Activated CD4-positive, alpha-beta memory T cell treated with anti-CD3 and anti-CD28 coated beads for 36 hours (primary cell): ENCODE data around the gene FN3K. TPM values are rescaled to one million over a fixed set of nuclear protein-coding genes. Genes with fewer than 3 reads are reported as not detected.

ENCODE experiments used
- CTCF ChIA-PET: fragments of 350-600 bp; sonication (Branson Sonifier 250); formaldehyde crosslinking; loops from one replicate; lab custom pipeline; 2021; ENCODE audit warnings: antibody characterized with exemption, inconsistent platforms; lab: Charles Lee
- POLR2A ChIA-PET: fragments of 350-600 bp; sonication (Branson Sonifier 250); formaldehyde crosslinking; loops from one replicate; lab custom pipeline; 2021; ENCODE audit warnings: antibody characterized with exemption; lab: Charles Lee
- DNase-seq: peaks from one replicate; pipeline ENCODE4 v3.0.0-alpha.2; 2020
- H3K27ac Mint-ChIP-seq: one replicate; pipeline ENCODE4 v1.8.0; 2021; ENCODE audit warnings: mixed read lengths
- H3K27me3 Mint-ChIP-seq: one replicate; pipeline ENCODE4 v1.8.0; 2021; ENCODE audit warnings: mixed read lengths
- H3K36me3 Mint-ChIP-seq: one replicate; pipeline ENCODE4 v1.8.0; 2021; ENCODE audit warnings: mixed read lengths
- H3K4me1 Mint-ChIP-seq: one replicate; pipeline ENCODE4 v1.8.0; 2021; ENCODE audit warnings: low read depth, mixed read lengths
- H3K4me3 Mint-ChIP-seq: one replicate; pipeline ENCODE4 v1.8.0; 2021; ENCODE audit warnings: mild to moderate bottlenecking, mixed read lengths
- H3K9me3 Mint-ChIP-seq: one replicate; pipeline ENCODE4 v1.8.0; 2021; ENCODE audit warnings: mixed read lengths
- intact Hi-C: fragments of 100-400 bp; cut with micrococcal nuclease; formaldehyde crosslinking; loops from one replicate; pipeline ENCODE4 v1.15.1; 2023
- total RNA-seq, 2 experiments: library from RNA; stranded (reverse); gene quantifications; one replicate each; pipeline ENCODE4 v1.2.3, GENCODE V29; 2021

Gene FN3K
- total RNA-seq: 1 to 10 TPM; 1.6 to 2.3 TPM

DNA sequence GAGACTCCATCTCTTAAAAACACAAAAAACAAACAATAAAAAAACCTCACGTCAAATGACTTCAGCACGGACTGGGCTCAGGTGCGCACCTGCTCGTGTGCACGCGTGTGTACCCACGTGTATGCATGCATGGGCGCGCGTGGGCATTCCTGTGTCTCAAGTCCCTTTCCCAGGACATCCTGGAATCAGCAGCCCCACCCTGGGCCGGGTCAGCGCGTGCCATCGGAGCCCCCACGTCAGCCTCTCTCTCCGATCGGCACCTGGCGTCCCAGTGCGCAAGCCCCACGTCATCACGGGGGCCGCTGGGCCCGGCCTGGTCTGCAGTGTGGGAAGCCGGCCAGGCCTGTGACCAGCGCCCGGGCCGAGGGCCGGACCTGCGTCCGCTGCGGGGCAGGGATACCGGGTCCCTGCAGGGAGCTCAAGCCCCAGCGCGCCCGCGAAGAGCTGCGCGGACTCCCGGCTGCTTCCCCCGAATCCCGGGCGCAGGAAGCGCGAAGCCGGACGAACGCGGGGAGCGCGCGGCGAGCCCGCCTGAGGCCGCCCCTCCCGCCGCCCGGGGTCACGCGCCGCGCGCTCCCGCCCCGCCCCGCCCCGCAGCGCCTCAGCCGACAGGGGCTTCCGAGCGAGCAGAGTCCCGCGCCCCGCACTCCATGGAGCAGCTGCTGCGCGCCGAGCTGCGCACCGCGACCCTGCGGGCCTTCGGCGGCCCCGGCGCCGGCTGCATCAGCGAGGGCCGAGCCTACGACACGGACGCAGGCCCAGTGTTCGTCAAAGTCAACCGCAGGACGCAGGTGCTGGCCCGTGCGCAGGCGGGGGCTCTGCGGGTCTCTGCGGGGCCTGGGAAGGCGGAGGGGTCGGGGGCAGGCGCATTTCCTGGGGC is at the start of gene FN3K:
FN3K (plus strand) TSS at position 629 of the 880 bp plus-strand sequence; CDS start at position 651, 22 bp downstream.
- ChIA-PET POLR2A (no interaction called here), CTCF (no interaction called here)
- no peaks in the 10 kb centered on the region for H3K27me3 Mint-ChIP-seq
- DNase-seq: peak; percentile 42
- peaks cover 18% of the 10 kb centered on the region for H3K36me3 Mint-ChIP-seq
- intact Hi-C loops: no loop called here
- no peaks in the 10 kb centered on the region for H3K4me1 Mint-ChIP-seq
- H3K4me3 Mint-ChIP-seq: peak within 1 kb of the TSS; percentile 37
- no peak within 1 kb of the TSS for H3K27ac Mint-ChIP-seq
- H3K9me3 Mint-ChIP-seq: peaks cover 11% of the 10 kb centered on the region

DNA sequence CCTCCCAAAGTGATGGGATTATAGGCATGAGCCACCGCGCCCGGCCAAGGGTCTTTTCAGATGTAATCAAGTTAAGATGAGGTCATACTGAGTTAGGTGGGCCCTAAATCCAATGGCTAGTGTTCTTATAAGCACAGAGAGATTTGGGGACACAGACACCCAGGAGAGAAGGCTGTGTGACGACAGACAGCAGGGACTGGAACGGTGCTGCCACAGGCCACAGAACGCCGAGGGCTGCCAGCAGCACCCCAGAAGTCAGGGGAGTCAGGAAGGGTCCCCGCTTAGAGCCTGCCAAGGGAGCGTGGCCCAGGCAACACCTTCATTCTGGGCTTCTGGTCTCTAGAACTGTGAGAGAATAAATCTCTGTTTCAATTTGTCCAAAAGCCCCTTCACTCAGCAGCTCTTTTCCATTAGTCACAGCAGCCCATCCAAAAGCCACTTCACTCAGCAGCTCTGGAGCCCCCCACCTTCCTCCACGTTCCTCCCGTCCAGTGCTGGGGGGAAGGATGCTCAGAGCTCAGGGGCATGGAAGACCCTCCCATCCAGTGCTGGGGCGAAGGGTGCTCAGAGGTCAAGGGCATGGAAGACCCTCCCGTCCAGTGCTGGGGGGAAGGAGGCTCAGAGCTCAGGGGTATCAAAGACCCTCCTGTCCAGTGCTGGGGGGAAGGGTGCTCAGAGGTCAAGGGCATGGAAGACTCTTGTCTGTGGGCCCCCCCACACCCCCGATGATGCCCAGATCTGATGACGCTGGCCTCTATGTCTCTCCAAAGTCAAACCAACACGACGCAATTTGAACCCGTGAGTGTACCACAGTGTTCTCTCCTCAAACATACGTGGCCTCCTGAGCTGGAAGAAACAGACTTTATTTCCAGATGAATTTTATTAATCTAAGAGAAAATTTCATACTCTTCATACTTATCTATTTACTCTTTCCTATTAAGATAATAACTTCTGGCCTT is 48.8 kb upstream of the FN3K start:
- ChIA-PET POLR2A (no interaction called here), CTCF (interaction anchor here (1.0 kb wide), 1 partner anchor 11 kb away, joined by 4 read pairs; no protein-coding TSS in a partner anchor)
- no peaks in the 10 kb centered on the region for H3K27me3 Mint-ChIP-seq
- H3K4me1 Mint-ChIP-seq: peaks cover 3% of the 10 kb centered on the region
- no peak for DNase-seq
- intact Hi-C loops: no loop called here
- H3K36me3 Mint-ChIP-seq: peaks cover 6% of the 10 kb centered on the region
- no peak overlapping the region for H3K27ac Mint-ChIP-seq
- H3K9me3 Mint-ChIP-seq: peaks cover 8% of the 10 kb centered on the region
- no peak overlapping the region for H3K4me3 Mint-ChIP-seq

DNA sequence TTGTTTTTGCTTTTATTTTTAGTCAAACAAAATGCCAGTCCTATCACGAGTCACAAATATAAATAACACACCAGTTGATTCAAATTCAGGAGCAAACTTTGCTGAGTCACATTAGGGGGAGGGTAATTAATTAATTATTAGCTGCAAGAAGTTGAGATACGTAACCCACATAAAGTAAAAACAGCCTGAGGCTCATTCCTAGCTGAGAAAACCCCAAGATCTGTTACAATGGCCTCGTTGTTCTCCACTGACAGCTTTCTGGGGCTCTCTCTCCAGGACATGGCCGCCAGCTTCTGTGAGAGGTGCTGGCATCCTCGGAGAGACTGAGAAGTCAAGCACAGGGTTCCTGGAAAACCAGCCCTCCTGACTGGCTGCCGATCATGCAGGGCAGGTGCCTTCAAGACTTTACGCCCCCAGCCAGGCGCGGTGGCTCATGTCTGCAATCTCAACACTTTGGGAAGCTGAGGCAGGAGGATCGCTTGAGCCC is 48.0 kb upstream of the FN3K start:
- no peak overlapping the region for H3K4me3 Mint-ChIP-seq
- H3K4me1 Mint-ChIP-seq: peaks cover 4% of the 10 kb centered on the region
- ChIA-PET POLR2A (no interaction called here), CTCF (no interaction called here)
- intact Hi-C loops: no loop called here
- no peak overlapping the region for H3K27ac Mint-ChIP-seq
- no peak for DNase-seq
- H3K27me3 Mint-ChIP-seq: no peaks in the 10 kb centered on the region
- H3K36me3 Mint-ChIP-seq: no peaks in the 10 kb centered on the region
- H3K9me3 Mint-ChIP-seq: no peaks in the 10 kb centered on the region

DNA sequence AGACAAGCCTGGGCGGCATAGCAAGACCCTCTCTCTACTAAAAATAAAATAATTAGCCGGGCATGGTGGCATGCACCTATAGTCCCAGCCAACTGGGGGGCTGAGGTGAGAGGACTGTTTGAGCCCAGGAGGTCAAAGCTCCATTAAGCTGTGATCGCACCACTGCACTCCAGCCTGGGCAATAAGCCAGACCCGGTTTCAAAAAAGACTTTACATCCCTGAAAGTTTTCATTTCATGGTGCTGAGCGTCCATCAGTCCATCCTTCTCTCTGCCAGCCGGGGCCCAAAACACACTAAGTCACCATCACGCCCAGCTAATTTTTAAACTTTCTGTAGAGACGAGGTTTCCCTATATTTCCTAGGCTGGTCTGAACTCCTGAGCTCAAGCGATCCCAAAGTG is 47.5 kb upstream of the FN3K start:
- CTCF ChIA-PET: no interaction called here
- no peak overlapping the region for H3K4me3 Mint-ChIP-seq
- POLR2A ChIA-PET: no interaction called here
- no peak overlapping the region for H3K27ac Mint-ChIP-seq
- no peak for DNase-seq
- H3K36me3 Mint-ChIP-seq: no peaks in the 10 kb centered on the region
- H3K4me1 Mint-ChIP-seq: peaks cover 4% of the 10 kb centered on the region
- intact Hi-C loops: no loop called here
- no peaks in the 10 kb centered on the region for H3K27me3 Mint-ChIP-seq
- H3K9me3 Mint-ChIP-seq: no peaks in the 10 kb centered on the region

DNA sequence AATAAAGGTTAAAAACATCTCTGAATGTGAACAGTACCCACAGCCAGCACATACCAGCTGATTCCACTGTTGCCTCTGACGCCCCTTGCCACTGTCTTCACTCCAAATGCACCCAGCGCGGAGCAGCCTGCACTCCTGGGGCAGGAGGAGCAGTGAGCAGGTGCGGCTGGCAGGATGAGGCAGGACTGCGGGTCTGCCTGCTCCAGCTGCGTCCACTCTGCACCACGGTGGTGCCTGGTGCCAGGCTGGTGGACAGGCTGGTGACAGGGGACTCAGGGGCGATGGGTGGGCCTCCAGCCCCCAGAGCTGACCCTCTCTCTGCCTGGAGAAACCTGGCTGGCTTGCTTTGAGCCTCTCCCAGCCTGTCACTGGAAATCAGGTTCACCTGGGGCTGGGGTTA is 46.3 kb upstream of the FN3K start:
- H3K4me3 Mint-ChIP-seq: no peak overlapping the region
- peaks cover 4% of the 10 kb centered on the region for H3K4me1 Mint-ChIP-seq
- no peaks in the 10 kb centered on the region for H3K27me3 Mint-ChIP-seq
- intact Hi-C loops: no loop called here
- POLR2A ChIA-PET: no interaction called here
- H3K27ac Mint-ChIP-seq: no peak overlapping the region
- peaks cover 3% of the 10 kb centered on the region for H3K36me3 Mint-ChIP-seq
- H3K9me3 Mint-ChIP-seq: peaks cover 4% of the 10 kb centered on the region
- no peak for DNase-seq
- CTCF ChIA-PET: interaction anchor here (1.1 kb wide), 1 partner anchor 20 kb away, joined by 3 read pairs; no protein-coding TSS in a partner anchor

DNA sequence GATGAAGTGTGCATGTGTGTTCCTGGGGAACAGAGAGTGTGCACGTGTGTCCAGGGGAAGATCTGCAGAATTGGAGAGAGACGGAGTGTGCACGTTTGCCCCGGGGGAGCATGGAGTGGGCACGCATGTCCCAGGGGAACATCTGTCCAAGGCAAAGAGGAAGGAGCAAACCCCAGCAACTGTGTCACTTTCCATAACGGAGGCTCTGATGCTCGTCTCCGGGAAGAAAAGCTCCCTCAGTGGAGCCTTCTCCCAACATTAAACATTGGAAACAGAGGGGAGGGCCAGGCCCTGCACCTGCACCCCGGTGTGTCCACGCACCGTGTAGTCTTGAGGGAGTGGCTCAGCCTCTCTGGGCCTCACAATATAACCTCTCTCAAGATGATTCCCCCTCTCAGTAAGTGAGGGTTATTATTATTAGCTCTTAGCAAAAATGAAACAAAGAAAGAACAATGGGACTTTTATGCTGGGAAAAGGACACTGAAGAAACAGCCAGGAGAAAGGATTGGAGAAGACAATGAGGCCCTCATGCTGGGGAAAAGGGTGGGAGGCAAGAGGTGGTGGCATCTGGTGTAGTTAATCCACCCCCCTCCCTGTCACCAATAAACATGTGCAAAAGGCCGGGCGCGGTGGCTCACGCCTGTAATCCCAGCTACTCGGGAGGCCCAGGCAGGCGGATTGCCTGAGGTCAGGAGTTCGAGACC is 44.5 kb upstream of the FN3K start:
- POLR2A ChIA-PET: no interaction called here
- H3K27me3 Mint-ChIP-seq: no peaks in the 10 kb centered on the region
- intact Hi-C loops: no loop called here
- H3K4me1 Mint-ChIP-seq: peaks cover 4% of the 10 kb centered on the region
- H3K36me3 Mint-ChIP-seq: peaks cover 9% of the 10 kb centered on the region
- no peak overlapping the region for H3K4me3 Mint-ChIP-seq
- CTCF ChIA-PET: interaction anchor here (0.6 kb wide), 1 partner anchor 23 kb away, joined by 3 read pairs; no protein-coding TSS in a partner anchor
- no peak overlapping the region for H3K27ac Mint-ChIP-seq
- H3K9me3 Mint-ChIP-seq: peaks cover 14% of the 10 kb centered on the region
- DNase-seq: no peak

DNA sequence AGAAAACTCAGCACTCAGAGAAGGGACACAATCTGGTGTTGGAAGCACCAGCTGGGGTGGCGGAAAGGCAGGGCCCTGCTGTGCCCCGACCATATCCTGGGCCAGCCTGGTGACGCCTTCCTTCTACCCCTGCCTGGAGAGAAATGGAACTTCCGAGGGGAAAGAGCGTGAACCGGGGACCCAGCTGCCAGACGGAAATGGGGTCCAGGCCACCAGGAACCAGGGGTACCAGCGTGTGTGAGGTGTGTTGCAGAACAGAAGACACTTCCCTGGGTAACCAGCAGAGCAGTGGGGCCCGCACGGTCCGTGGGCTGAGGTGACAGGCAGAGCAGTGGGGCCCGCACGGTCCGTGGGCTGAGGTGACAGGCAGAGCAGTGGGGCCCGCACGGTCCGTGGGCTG is 43.7 kb upstream of the FN3K start:
- ChIA-PET CTCF (no interaction called here), POLR2A (no interaction called here)
- Mint-ChIP-seq H3K4me3 (no peak overlapping the region), H3K4me1 (peaks cover 4% of the 10 kb centered on the region), H3K36me3 (peaks cover 9% of the 10 kb centered on the region), H3K9me3 (peaks cover 14% of the 10 kb centered on the region), H3K27ac (no peak overlapping the region), H3K27me3 (no peaks in the 10 kb centered on the region)
- intact Hi-C loops: no loop called here
- DNase-seq: no peak

DNA sequence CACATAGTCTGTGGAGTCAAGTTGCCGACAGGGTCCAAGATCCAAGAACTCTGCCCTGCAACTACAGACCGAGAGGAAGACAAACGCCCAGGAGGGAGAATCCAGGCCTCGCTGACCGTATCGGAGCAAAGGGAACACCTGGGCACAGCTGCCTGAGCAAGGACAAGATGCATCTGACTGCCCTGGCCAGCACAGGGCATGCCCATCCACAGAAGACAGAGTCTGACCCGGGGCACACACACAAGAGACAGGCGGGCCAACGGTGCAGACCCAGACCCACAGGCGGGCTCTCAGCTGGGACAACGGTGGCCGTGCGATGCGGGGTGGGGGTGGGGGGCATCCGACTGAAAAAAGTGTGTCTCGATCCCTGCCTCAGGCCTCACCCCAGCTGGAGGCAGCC is 43.1 kb upstream of the FN3K start:
- ChIA-PET POLR2A (interaction anchor here (0.7 kb wide), 1 partner anchor 33 kb away, joined by 3 read pairs; no protein-coding TSS in a partner anchor), CTCF (no interaction called here)
- peaks cover 14% of the 10 kb centered on the region for H3K9me3 Mint-ChIP-seq
- H3K4me1 Mint-ChIP-seq: peaks cover 8% of the 10 kb centered on the region
- intact Hi-C loops: no loop called here
- no peak overlapping the region for H3K27ac Mint-ChIP-seq
- no peaks in the 10 kb centered on the region for H3K27me3 Mint-ChIP-seq
- no peak overlapping the region for H3K4me3 Mint-ChIP-seq
- H3K36me3 Mint-ChIP-seq: peaks cover 9% of the 10 kb centered on the region
- no peak for DNase-seq

DNA sequence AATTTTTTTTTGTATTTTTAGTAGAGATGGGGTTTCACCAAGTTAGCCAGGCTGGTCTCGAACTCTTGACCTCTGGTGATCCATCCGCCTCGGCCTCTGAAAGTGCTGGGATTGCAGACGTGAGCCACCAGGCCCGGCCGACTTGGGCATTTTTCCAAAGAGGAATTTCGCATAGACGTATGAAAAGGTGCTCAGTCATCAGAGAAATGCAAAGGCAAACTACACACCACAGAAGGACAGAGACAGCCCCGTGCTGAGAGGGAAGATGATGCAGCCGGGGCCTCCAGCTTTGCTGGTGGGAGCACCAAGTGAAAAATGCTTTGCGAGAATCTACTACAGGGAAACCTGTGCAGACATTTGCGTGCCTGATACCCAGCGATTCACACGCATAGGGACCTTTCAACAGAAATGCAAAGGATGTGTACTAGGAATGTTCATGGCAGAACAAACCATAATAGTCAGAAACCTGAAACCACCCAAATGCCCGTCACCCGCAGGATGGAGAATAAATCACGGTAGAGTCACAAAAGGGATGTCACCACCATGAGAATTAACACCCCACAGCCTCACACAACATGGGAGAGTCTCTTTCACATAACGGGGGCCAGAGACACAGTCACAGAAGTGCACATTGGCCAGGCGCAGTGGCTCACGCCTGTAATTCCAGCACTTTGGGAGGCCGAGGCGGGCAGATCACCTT is 42.1 kb upstream of the FN3K start:
- Mint-ChIP-seq H3K4me3 (no peak overlapping the region), H3K27me3 (no peaks in the 10 kb centered on the region), H3K4me1 (peaks cover 10% of the 10 kb centered on the region), H3K9me3 (peaks cover 14% of the 10 kb centered on the region), H3K27ac (no peak overlapping the region), H3K36me3 (peaks cover 9% of the 10 kb centered on the region)
- ChIA-PET CTCF (no interaction called here), POLR2A (interaction anchor here (0.7 kb wide), 1 partner anchor 34 kb away, joined by 3 read pairs; no protein-coding TSS in a partner anchor)
- intact Hi-C loops: no loop called here
- DNase-seq: no peak

DNA sequence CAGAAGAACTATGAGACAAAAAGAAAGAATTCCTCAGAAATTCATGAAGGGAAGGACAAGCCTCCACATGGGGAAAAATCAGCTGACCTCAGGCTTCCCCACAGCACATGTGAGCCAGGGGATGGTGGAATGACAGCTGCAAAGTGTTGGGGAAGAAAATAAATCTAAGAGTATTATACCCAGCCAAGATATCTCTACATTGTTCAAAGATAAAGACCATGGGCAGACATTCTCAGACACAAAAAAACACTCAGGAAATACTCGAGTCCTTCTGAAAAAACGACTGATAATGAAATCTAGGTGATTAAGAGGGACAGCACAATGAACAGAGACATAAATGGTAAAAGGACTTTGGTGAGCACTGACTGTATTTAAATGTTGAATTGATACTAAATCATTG is 40.8 kb upstream of the FN3K start:
- Mint-ChIP-seq H3K27me3 (no peaks in the 10 kb centered on the region), H3K9me3 (peaks cover 14% of the 10 kb centered on the region), H3K4me3 (no peak overlapping the region), H3K36me3 (peaks cover 9% of the 10 kb centered on the region), H3K27ac (no peak overlapping the region), H3K4me1 (peaks cover 12% of the 10 kb centered on the region)
- no peak for DNase-seq
- ChIA-PET POLR2A (no interaction called here), CTCF (no interaction called here)
- intact Hi-C loops: loop anchor here (5.0 kb wide), 1 partner anchor 47 kb away; the partner anchor contains the start of gene WDR45B

DNA sequence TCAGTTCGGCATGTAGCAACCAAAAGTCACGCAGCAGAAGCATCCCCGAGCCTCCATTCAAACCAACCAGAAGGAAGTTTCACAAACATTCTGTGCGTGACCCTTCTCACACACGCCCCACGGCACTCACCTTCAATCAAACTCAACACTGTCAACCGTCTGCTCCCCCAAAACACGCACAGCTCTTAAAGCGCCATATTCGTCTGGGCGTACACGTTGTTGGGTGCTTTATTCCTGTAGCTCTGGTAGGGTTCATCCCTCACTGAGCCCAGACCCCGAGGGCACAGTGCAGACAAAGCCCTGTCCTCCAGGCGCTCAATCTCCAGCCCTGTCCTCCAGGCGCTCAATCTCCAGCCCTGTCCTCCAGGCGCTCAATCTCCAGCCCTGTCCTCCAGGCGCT is 39.2 kb upstream of the FN3K start:
- no peak overlapping the region for H3K4me3 Mint-ChIP-seq
- H3K9me3 Mint-ChIP-seq: peaks cover 14% of the 10 kb centered on the region
- DNase-seq: no peak
- peaks cover 12% of the 10 kb centered on the region for H3K4me1 Mint-ChIP-seq
- H3K27ac Mint-ChIP-seq: no peak overlapping the region
- CTCF ChIA-PET: interaction anchor here (0.5 kb wide), 1 partner anchor 142 kb away, joined by 4 read pairs; no protein-coding TSS in a partner anchor
- peaks cover 9% of the 10 kb centered on the region for H3K36me3 Mint-ChIP-seq
- no peaks in the 10 kb centered on the region for H3K27me3 Mint-ChIP-seq
- intact Hi-C loops: loop anchor here (5.0 kb wide), 1 partner anchor 49 kb away; the partner anchor contains the start of gene WDR45B
- POLR2A ChIA-PET: no interaction called here
